Stimulated activated effector memory CD8-positive, alpha-beta T cell treated with anti-CD3 and anti-CD28 coated beads, Interleukin-12 subunit alpha, Interleukin-12 subunit beta, amount 100 ng/mL, for 72 hours (primary cell): ENCODE measurements around the gene OR52A5.

Experiments used
- ATAC-seq: fragments of 150-1000 bp; cut with Tn5 transposase; 2 replicates; pipeline ENCODE4 v1.10.0; 2021
- DNase-seq, 2 donors: peaks; one replicate each; pipeline ENCODE4 v3.0.0; 2021 to 2022; ENCODE audit warnings: low spot score in 2 of 2
- H3K27ac Mint-ChIP-seq: one replicate; pipeline ENCODE4 v1.8.0; 2022; ENCODE audit warnings: mild to moderate bottlenecking, mixed read lengths
- H3K36me3 Mint-ChIP-seq: one replicate; pipeline ENCODE4 v1.8.0; 2022; ENCODE audit warnings: mild to moderate bottlenecking, mixed read lengths
- H3K4me1 Mint-ChIP-seq: one replicate; pipeline ENCODE4 v1.8.0; 2022; ENCODE audit warnings: mixed read lengths
- H3K4me3 Mint-ChIP-seq: one replicate; pipeline ENCODE4 v1.8.0; 2022; ENCODE audit warnings: mild to moderate bottlenecking, mixed read lengths
- H3K9me3 Mint-ChIP-seq: one replicate; pipeline ENCODE4 v1.8.0; 2022; ENCODE audit warnings: mixed read lengths

The OR52A5 gene

DNA sequence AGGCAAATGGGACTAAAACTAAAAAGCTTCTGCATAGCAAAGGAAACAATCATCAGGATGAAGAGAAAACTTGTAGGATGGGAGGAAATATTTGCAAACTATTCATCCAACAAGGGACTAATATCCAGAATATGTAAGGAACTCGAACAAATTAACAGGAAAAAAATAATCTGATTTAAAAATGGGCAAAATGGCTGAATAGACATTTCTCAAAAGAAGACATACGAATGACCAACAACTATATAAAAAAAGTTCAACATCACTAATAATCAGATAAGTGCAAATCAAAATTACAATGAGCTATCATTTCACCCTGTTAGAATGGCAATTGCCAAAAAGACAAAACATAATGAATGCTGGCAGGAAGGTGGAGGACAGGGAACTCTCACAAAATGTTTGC is 56.8 kb downstream of the OR52A5 start:
- H3K4me1 Mint-ChIP-seq, result no peaks in the 10 kb centered on the region
- H3K9me3 Mint-ChIP-seq, result no peaks in the 10 kb centered on the region
- DNase-seq, result no peak
- H3K36me3 Mint-ChIP-seq, result no peaks in the 10 kb centered on the region
- no peak for ATAC-seq
- no peak overlapping the region for H3K27ac Mint-ChIP-seq
- no peak overlapping the region for H3K4me3 Mint-ChIP-seq
